Measurements from ENCODE around the gene RBM15. TPM values are rescaled to one million over a fixed set of nuclear protein-coding genes. Genes with fewer than 3 reads are reported as not detected.

RBM15 gene
- total RNA-seq, 1 donor = 38.0 TPM

- H3K27me3 ChIP-seq (ENCODE audit: insufficient read depth, low read length) = no peaks in the 10 kb centered on the region
- no peak overlapping the region for H3K4me3 ChIP-seq (ENCODE audit: insufficient read depth, low read length)
- H3K27ac ChIP-seq (ENCODE audit: low read depth, low read length) = no peak overlapping the region
- peaks cover 98% of the 10 kb centered on the region for H3K79me2 ChIP-seq (ENCODE audit: insufficient read depth, low read length)
- DNase-seq (ENCODE audit: insufficient read length, low spot score, missing footprints) = no peak
- peaks cover 41% of the 10 kb centered on the region for H4K20me1 ChIP-seq (ENCODE audit: insufficient read depth, low read length)
- peak overlapping the region; percentile 87 for H3K4me2 ChIP-seq (ENCODE audit: insufficient read depth, low read length)
- H3K9me3 ChIP-seq (ENCODE audit: low read depth, low read length) = no peaks in the 10 kb centered on the region
- TF ChIP-seq CTCF (IDR thresholded peaks at IDR 0.05; ENCODE audit: extremely low read depth, low read depth, low read length) = no peak
- peaks cover 54% of the 10 kb centered on the region for H3K4me1 ChIP-seq (ENCODE audit: insufficient read depth, low read length)
- H2AFZ ChIP-seq (ENCODE audit: low read length) = no peak overlapping the region
- H3K36me3 ChIP-seq (ENCODE audit: insufficient read depth, low read length) = peaks cover 39% of the 10 kb centered on the region
Observed at GRCh38 chr1:110344152-110344551, 5.0 kb downstream of the RBM15 start.

- Histone ChIP-seq H3K27me3 (ENCODE audit: insufficient read depth, low read length) (no peaks in the 10 kb centered on the region), H2AFZ (ENCODE audit: low read length) (no peak overlapping the region), H3K4me2 (ENCODE audit: insufficient read depth, low read length) (no peak overlapping the region), H3K27ac (ENCODE audit: low read depth, low read length) (no peak overlapping the region), H3K4me3 (ENCODE audit: insufficient read depth, low read length) (no peak overlapping the region), H3K36me3 (ENCODE audit: insufficient read depth, low read length) (peaks cover 38% of the 10 kb centered on the region), H4K20me1 (ENCODE audit: insufficient read depth, low read length) (peaks cover 33% of the 10 kb centered on the region), H3K79me2 (ENCODE audit: insufficient read depth, low read length) (peaks cover 100% of the 10 kb centered on the region), H3K9me3 (ENCODE audit: low read depth, low read length) (no peaks in the 10 kb centered on the region), H3K4me1 (ENCODE audit: insufficient read depth, low read length) (peaks cover 49% of the 10 kb centered on the region)
- TF ChIP-seq CTCF (IDR thresholded peaks at IDR 0.05; ENCODE audit: extremely low read depth, low read depth, low read length) = no peak
- DNase-seq (ENCODE audit: insufficient read length, low spot score, missing footprints) = no peak
Observed at GRCh38 chr1:110345480-110345879, 6.3 kb downstream of the RBM15 start.

DNA sequence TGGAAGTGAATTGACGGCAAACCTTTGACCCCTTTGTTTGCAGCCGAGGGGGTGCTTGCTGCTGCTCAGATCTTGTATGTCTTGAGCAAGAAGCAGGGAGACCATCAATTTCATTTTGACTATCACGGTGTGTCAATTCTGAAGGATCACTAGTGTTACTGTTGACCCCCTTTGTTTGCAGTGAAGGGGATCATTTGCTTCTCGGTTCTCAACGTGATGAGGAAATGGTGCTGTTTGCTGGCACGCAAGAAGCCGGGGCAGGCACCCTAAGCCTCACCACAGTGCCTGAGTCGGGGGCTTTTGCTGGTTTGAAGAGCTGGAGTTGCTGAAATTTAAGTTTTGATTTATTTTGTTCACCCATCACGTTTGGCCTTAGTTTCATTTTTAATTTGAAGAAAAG, 7.5 kb downstream of the RBM15 start:
- Histone ChIP-seq H3K4me3 (ENCODE audit: insufficient read depth, low read length) (no peak overlapping the region), H3K4me1 (ENCODE audit: insufficient read depth, low read length) (peaks cover 37% of the 10 kb centered on the region), H4K20me1 (ENCODE audit: insufficient read depth, low read length) (peaks cover 21% of the 10 kb centered on the region), H3K79me2 (ENCODE audit: insufficient read depth, low read length) (peaks cover 100% of the 10 kb centered on the region), H3K27ac (ENCODE audit: low read depth, low read length) (no peak overlapping the region), H3K27me3 (ENCODE audit: insufficient read depth, low read length) (no peaks in the 10 kb centered on the region), H2AFZ (ENCODE audit: low read length) (no peak overlapping the region), H3K4me2 (ENCODE audit: insufficient read depth, low read length) (no peak overlapping the region), H3K9me3 (ENCODE audit: low read depth, low read length) (no peaks in the 10 kb centered on the region), H3K36me3 (ENCODE audit: insufficient read depth, low read length) (peaks cover 26% of the 10 kb centered on the region)
- DNase-seq (ENCODE audit: insufficient read length, low spot score, missing footprints) = no peak
- TF ChIP-seq CTCF (IDR thresholded peaks at IDR 0.05; ENCODE audit: extremely low read depth, low read depth, low read length) = no peak

DNA sequence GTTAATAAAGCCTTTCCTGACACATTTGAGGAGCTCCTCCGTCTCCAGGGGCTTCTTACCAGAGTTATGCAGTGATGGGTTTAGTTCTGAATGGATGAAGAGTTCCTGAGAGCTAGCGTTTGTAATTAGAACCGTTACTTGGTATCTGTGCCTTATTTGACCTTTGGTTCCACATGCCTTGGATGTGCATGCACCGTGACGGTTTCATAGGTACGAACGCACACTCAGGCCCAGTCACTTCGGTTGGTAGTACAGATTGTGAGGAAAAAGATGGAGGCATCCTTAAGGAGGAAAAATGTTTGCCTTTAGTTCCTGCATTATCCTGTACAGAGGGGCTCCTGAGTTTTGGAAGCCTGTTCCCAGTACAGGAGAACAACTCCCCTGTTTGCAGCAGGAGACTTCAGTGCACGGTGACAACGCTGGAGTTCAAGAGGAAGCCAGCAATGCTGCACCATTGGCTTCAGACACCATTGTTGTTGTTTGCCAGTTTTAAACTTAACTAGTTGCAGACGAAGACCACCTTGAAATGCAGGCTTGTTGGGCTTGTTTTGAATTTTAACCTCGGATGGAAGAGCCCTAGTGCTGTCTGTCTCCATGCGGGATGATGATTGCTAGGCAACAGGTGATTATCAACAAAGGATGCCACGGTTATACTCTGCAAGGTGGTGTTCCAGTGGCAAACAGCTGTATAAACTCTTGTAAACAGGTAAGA, 8.2 kb downstream of the RBM15 start:
- H3K79me2 ChIP-seq (ENCODE audit: insufficient read depth, low read length) = peaks cover 100% of the 10 kb centered on the region
- H3K27me3 ChIP-seq (ENCODE audit: insufficient read depth, low read length) = no peaks in the 10 kb centered on the region
- no peak for TF ChIP-seq CTCF (IDR thresholded peaks at IDR 0.05; ENCODE audit: extremely low read depth, low read depth, low read length)
- no peak overlapping the region for H3K4me2 ChIP-seq (ENCODE audit: insufficient read depth, low read length)
- peaks cover 32% of the 10 kb centered on the region for H3K4me1 ChIP-seq (ENCODE audit: insufficient read depth, low read length)
- H3K9me3 ChIP-seq (ENCODE audit: low read depth, low read length) = no peaks in the 10 kb centered on the region
- H3K4me3 ChIP-seq (ENCODE audit: insufficient read depth, low read length) = no peak overlapping the region
- peak overlapping the region; percentile 4 for H3K27ac ChIP-seq (ENCODE audit: low read depth, low read length)
- DNase-seq (ENCODE audit: insufficient read length, low spot score, missing footprints) = no peak
- H4K20me1 ChIP-seq (ENCODE audit: insufficient read depth, low read length) = peaks cover 14% of the 10 kb centered on the region
- no peak overlapping the region for H2AFZ ChIP-seq (ENCODE audit: low read length)
- peaks cover 20% of the 10 kb centered on the region for H3K36me3 ChIP-seq (ENCODE audit: insufficient read depth, low read length)

Measured in osteoblast (primary cell).